C4-2B (cell line): ENCODE data around the gene DDX5.
"Not testable (repeated sequence)": the region's sequence is repeated elsewhere in the genome, so short reads cannot be mapped to it uniquely, and the experiment has no call there.

Source experiments
- H3K27ac ChIP-seq: fragments of 450-650 bp; 2 replicates; pipeline ENCODE4 v1.5.1; 2017
- CTCF ChIP-seq: fragments of 450-650 bp; conservative IDR thresholded peaks from 2 replicates; pipeline ENCODE4 v1.5.1; 2017; ENCODE audit warnings: mild to moderate bottlenecking
- ZFX ChIP-seq: fragments of 450-650 bp; IDR thresholded peaks from 2 replicates; pipeline ENCODE4 v1.6.1; 2017

Gene DDX5

GRCh38 chr17:64477849-64478248, 28.2 kb downstream of the DDX5 start:
- TF ChIP-seq CTCF (no peak), ZFX (no peak)
- H3K27ac ChIP-seq = no peak overlapping the region

- TF ChIP-seq ZFX (no peak), CTCF (no peak)
Observed at GRCh38 chr17:64472564-64472963, 33.5 kb downstream of the DDX5 start.

GRCh38 chr17:64471440-64471839, 34.6 kb downstream of the DDX5 start:
- TF ChIP-seq CTCF = no peak
- TF ChIP-seq ZFX = no peak
- H3K27ac ChIP-seq = no peak overlapping the region

More at GRCh38 chr17:64472564-64472963, 33.5 kb downstream of the DDX5 start:
- H3K27ac ChIP-seq = no peak overlapping the region

- no peak overlapping the region for H3K27ac ChIP-seq
- TF ChIP-seq CTCF (no peak), ZFX (no peak)
Observed at GRCh38 chr17:64470625-64471024, 35.5 kb downstream of the DDX5 start.

- not testable (repeated sequence) for H3K27ac ChIP-seq
Observed at GRCh38 chr17:64466834-64467233, 39.3 kb downstream of the DDX5 start.

- TF ChIP-seq ZFX (no peak), CTCF (no peak)
- H3K27ac ChIP-seq = no peak overlapping the region
Observed at GRCh38 chr17:64466019-64466735, 39.9 kb downstream of the DDX5 start.

GRCh38 chr17:64461788-64462187, 44.3 kb downstream of the DDX5 start:
- TF ChIP-seq ZFX = no peak
- TF ChIP-seq CTCF = no peak
- no peak overlapping the region for H3K27ac ChIP-seq

GRCh38 chr17:64460955-64461354, 45.1 kb downstream of the DDX5 start:
- H3K27ac ChIP-seq = no peak overlapping the region
- TF ChIP-seq CTCF = no peak
- no peak for TF ChIP-seq ZFX

GRCh38 chr17:64459818-64460217, 46.3 kb downstream of the DDX5 start:
- H3K27ac ChIP-seq = not testable (repeated sequence)
